ENCODE data around the gene TAX1BP1. TPM values are rescaled to one million over a fixed set of nuclear protein-coding genes. Genes with fewer than 3 reads are reported as not detected.

TAX1BP1 gene
- polyA plus RNA-seq, 1 donor (not counting 4 experiments of a cell fraction or from before 2014, with no cell fraction given): 102 TPM

- no peaks in the 10 kb centered on the region for H3K4me1 ChIP-seq (ENCODE audit: control insufficient read depth, extremely low read depth, insufficient read depth, low read length)
- H3K9ac ChIP-seq (ENCODE audit: control insufficient read depth, extremely low read depth, insufficient read depth, low read length): no peak overlapping the region
- H3K27me3 ChIP-seq (ENCODE audit: control insufficient read depth, extremely low read depth, insufficient read depth, low read length): no peaks in the 10 kb centered on the region
- FAIRE-seq (no peak), DNase-seq (ENCODE audit: low read depth, low spot score) (no peak)
- H3K79me2 ChIP-seq (ENCODE audit: control insufficient read depth, insufficient read depth, low read length): no peaks in the 10 kb centered on the region
- no peaks in the 10 kb centered on the region for H3K36me3 ChIP-seq (ENCODE audit: control insufficient read depth in 2 of 2, extremely low read depth in 1 of 2, insufficient read depth in 2 of 2, low read length in 2 of 2)
- H3K27ac ChIP-seq (ENCODE audit: control insufficient read depth, insufficient read depth, low read length): no peak overlapping the region
- no peaks in the 10 kb centered on the region for H3K9me3 ChIP-seq (ENCODE audit: control insufficient read depth, low read depth, low read length)
- H2AFZ ChIP-seq (ENCODE audit: control insufficient read depth, low read length): no peak overlapping the region
- TF ChIP-seq CTCF (optimal IDR thresholded peaks at IDR 0.05 in 1 of 3, IDR thresholded peaks at IDR 0.05 in 1 of 3, conservative IDR thresholded peaks at IDR 0.05 in 1 of 3; ENCODE audit: extremely low read depth in 1 of 3, insufficient read depth in 2 of 3, low read length in 3 of 3): no peak
- TF ChIP-seq EZH2 (IDR thresholded peaks at IDR 0.05; ENCODE audit: low read length): no peak
- no peak overlapping the region for H3K4me3 ChIP-seq (ENCODE audit: control insufficient read depth in 2 of 3, extremely low read depth in 1 of 3, insufficient read depth in 2 of 3, low read depth in 1 of 3, low read length in 3 of 3)
- H4K20me1 ChIP-seq (ENCODE audit: control insufficient read depth, extremely low read depth, insufficient read depth, low read length): no peaks in the 10 kb centered on the region
- H3K4me2 ChIP-seq (ENCODE audit: control insufficient read depth, extremely low read depth, insufficient read depth, low read depth, low read length): no peak overlapping the region
- dilution Hi-C loops (cut with MboI; ENCODE audit: extremely low pct_ligation_motif_present, low sequenced_read_pairs): no loop called here
- no peaks in the 10 kb centered on the region for H3K9me1 ChIP-seq (ENCODE audit: control insufficient read depth, extremely low read depth, insufficient read depth, low read length)
These were observed 129.1 kb downstream of the TAX1BP1 start for GRCh38 chr7:27869056-27869455.

GRCh38 chr7:27870595-27870994 is 130.6 kb downstream of the TAX1BP1 start:
- Histone ChIP-seq H3K4me2 (ENCODE audit: control insufficient read depth, extremely low read depth, insufficient read depth, low read depth, low read length) (no peak overlapping the region), H3K9me3 (ENCODE audit: control insufficient read depth, low read depth, low read length) (no peaks in the 10 kb centered on the region), H3K79me2 (ENCODE audit: control insufficient read depth, insufficient read depth, low read length) (no peaks in the 10 kb centered on the region), H3K4me3 (ENCODE audit: control insufficient read depth in 2 of 3, extremely low read depth in 1 of 3, insufficient read depth in 2 of 3, low read depth in 1 of 3, low read length in 3 of 3) (no peak overlapping the region), H3K27me3 (ENCODE audit: control insufficient read depth, extremely low read depth, insufficient read depth, low read length) (no peaks in the 10 kb centered on the region), H4K20me1 (ENCODE audit: control insufficient read depth, extremely low read depth, insufficient read depth, low read length) (no peaks in the 10 kb centered on the region), H3K9ac (ENCODE audit: control insufficient read depth, extremely low read depth, insufficient read depth, low read length) (no peak overlapping the region), H3K27ac (ENCODE audit: control insufficient read depth, insufficient read depth, low read length) (no peak overlapping the region), H3K9me1 (ENCODE audit: control insufficient read depth, extremely low read depth, insufficient read depth, low read length) (no peaks in the 10 kb centered on the region), H3K36me3 (ENCODE audit: control insufficient read depth in 2 of 2, extremely low read depth in 1 of 2, insufficient read depth in 2 of 2, low read length in 2 of 2) (no peaks in the 10 kb centered on the region), H2AFZ (ENCODE audit: control insufficient read depth, low read length) (no peak overlapping the region), H3K4me1 (ENCODE audit: control insufficient read depth, extremely low read depth, insufficient read depth, low read length) (no peaks in the 10 kb centered on the region)
- TF ChIP-seq CTCF (optimal IDR thresholded peaks at IDR 0.05 in 1 of 3, IDR thresholded peaks at IDR 0.05 in 1 of 3, conservative IDR thresholded peaks at IDR 0.05 in 1 of 3; ENCODE audit: extremely low read depth in 1 of 3, insufficient read depth in 2 of 3, low read length in 3 of 3): no peak
- TF ChIP-seq EZH2 (IDR thresholded peaks at IDR 0.05; ENCODE audit: low read length): no peak
- no peak for FAIRE-seq
- no peak for DNase-seq (ENCODE audit: low read depth, low spot score)
- dilution Hi-C loops (cut with MboI; ENCODE audit: extremely low pct_ligation_motif_present, low sequenced_read_pairs): no loop called here
